Kidney epithelial cell (primary cell): ENCODE measurements around the gene METTL22. TPM values are rescaled to one million over a fixed set of nuclear protein-coding genes. Genes with fewer than 3 reads are reported as not detected.

Source experiments
- DNase-seq: peaks from one replicate; pipeline ENCODE4 v3.0.0-alpha.2; 2010; ENCODE audit warnings: low read depth
- H3K27me3 ChIP-seq: 2 replicates; pipeline ENCODE4 v1.6.0; 2011; ENCODE audit warnings: low read length; ENCODE audit not compliant: control insufficient read depth, insufficient read depth
- H3K36me3 ChIP-seq: 2 replicates; pipeline ENCODE4 v1.5.1; 2011; ENCODE audit warnings: low read length; ENCODE audit not compliant: control insufficient read depth, insufficient read depth
- H3K4me3 ChIP-seq: 2 replicates; pipeline ENCODE4 v1.5.1; 2011; ENCODE audit warnings: low read depth, mild to moderate bottlenecking, control low read depth, low read length
- total RNA-seq: library from RNA; depleted of rRNA; stranded (reverse); fragments of >200 nt; gene quantifications from 2 replicates; pipeline ENCODE4 v1.2.3, GENCODE V29; 2015
- TF ChIP-seq, protein P1 (sequence below): IDR thresholded peaks from 2 replicates; pipeline ENCODE4 v1.5.1; 2011; ENCODE audit warnings: mild to moderate bottlenecking, moderate library complexity, low read length, control low read depth, inconsistent platforms; ENCODE audit not compliant: insufficient read depth, poor library complexity, severe bottlenecking

Gene METTL22
- total RNA-seq, 1 donor from 2014 or later: 24.5 TPM

DNA sequence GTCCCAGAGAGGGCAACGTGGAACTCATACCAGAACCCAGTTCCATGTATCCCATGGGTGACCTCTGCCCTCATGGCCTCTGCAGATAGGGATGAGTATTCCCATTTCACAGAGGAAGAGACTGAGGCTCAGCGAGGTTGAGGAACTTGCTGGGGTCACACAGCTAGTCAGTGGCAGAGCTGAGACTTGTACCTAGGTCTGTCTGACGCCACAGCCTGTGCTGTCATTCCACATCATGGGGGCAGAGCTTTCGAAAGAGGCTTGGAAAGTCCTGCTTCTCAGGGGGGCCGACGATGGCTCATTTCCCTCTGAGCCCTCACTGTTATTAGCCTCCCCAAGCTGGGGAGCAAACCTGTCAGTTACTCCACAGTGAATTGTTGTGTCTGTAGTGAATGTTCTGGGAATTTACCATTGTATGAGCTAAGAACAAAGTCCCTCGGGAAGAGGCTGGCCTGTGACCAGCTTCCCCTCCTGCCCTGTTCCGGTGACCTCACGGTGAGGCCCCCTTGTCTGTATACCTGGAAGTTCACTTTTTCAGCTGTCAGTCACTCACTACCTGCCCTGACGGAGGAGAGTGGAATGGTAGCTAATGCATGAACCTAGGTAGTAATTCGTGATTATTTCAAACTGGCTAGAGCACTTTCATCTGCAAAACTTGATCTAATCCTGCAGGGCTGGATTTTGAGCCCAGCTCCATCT is 8.9 kb downstream of the METTL22 start:
- TF ChIP-seq, protein P1, sequence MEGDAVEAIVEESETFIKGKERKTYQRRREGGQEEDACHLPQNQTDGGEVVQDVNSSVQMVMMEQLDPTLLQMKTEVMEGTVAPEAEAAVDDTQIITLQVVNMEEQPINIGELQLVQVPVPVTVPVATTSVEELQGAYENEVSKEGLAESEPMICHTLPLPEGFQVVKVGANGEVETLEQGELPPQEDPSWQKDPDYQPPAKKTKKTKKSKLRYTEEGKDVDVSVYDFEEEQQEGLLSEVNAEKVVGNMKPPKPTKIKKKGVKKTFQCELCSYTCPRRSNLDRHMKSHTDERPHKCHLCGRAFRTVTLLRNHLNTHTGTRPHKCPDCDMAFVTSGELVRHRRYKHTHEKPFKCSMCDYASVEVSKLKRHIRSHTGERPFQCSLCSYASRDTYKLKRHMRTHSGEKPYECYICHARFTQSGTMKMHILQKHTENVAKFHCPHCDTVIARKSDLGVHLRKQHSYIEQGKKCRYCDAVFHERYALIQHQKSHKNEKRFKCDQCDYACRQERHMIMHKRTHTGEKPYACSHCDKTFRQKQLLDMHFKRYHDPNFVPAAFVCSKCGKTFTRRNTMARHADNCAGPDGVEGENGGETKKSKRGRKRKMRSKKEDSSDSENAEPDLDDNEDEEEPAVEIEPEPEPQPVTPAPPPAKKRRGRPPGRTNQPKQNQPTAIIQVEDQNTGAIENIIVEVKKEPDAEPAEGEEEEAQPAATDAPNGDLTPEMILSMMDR: no peak
- peaks cover 3% of the 10 kb centered on the region for H3K36me3 ChIP-seq
- H3K27me3 ChIP-seq: no peaks in the 10 kb centered on the region

DNA sequence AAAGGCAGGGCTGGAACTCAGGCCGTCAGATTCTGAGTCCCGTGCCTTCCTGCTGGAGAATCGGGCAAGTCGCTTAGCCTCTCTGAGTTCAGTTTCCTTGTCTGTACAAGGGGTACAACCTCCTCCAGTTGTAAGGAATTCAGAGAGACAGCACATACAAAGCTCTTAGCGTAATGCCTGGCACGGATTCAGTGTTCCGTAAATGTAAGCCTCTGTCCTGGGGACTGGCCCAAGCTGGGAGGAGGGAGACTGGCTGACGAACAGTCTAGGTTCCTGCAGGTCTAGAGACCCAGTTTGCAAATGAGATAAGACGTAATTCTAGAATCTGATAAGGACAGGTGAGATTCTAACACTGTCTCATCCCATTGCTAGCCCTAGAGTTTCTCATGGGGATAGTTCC is 9.9 kb downstream of the METTL22 start:
- TF ChIP-seq, protein P1: no peak
- Histone ChIP-seq H3K27me3 (no peaks in the 10 kb centered on the region), H3K36me3 (peaks cover 3% of the 10 kb centered on the region), H3K4me3 (no peak overlapping the region)
- DNase-seq: no peak

More for the DNA sequence above, 8.9 kb downstream of the METTL22 start:
- DNase-seq: no peak
- no peak overlapping the region for H3K4me3 ChIP-seq

DNA sequence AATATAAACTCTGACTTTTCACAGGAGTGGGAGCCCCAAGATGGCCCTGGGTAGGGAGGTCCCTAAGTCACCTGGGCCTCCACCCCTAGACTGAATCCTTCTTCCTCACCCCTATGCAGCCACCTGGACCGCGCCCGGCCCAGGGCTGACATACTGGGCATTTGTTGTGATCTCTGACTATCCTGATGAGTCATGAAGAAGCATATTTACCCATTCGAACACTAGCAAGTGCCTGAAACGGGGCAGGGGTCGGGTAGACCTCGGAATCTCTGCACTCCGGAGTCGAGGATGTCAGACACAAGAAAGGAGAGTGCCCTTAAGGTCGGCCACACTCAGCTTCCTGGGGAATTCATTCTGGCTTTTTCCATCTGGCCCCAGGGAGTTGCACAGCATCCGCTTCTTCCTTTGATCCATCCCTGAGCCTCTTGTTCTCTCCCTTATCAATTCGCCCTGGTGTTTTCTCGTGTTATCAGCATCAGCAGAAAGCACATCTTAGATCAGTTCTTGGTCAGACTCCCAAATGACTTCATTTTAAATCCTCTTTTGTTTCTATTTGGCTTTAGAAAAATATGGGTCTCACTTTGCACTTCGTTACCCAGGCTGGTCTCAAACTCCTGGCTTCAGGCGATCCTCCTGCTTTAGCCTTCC is 10.4 kb downstream of the METTL22 start:
- Histone ChIP-seq H3K27me3 (no peaks in the 10 kb centered on the region), H3K36me3 (peaks cover 3% of the 10 kb centered on the region), H3K4me3 (no peak overlapping the region)
- DNase-seq: no peak
- TF ChIP-seq, protein P1: no peak

DNA sequence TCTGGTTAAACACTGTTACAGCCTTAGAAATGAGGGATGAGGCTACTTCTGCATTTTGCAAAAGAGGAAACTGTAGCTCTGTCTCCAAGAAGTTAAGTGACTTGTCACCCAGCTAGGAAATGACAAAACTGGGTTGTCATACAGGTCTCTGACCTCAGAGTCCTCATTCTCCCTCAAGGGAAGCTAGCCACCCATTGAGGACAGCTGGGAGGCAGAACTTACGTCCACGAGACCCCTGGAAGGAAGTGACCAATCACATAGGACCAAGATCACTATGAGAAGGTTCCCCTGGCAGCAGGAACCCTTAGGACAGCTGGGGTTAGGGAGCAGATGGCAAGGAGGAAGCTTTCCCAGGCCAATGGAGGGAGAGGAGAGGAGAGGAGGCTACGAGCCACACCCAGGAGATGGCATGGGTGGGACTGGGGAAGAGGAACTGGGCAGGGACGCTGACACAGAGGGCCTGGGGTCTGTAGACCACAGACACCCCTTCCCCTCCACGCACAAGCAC is 11.2 kb downstream of the METTL22 start:
- DNase-seq: no peak
- H3K27me3 ChIP-seq: no peaks in the 10 kb centered on the region
- peaks cover 3% of the 10 kb centered on the region for H3K36me3 ChIP-seq
- TF ChIP-seq, protein P1: no peak
- no peak overlapping the region for H3K4me3 ChIP-seq

DNA sequence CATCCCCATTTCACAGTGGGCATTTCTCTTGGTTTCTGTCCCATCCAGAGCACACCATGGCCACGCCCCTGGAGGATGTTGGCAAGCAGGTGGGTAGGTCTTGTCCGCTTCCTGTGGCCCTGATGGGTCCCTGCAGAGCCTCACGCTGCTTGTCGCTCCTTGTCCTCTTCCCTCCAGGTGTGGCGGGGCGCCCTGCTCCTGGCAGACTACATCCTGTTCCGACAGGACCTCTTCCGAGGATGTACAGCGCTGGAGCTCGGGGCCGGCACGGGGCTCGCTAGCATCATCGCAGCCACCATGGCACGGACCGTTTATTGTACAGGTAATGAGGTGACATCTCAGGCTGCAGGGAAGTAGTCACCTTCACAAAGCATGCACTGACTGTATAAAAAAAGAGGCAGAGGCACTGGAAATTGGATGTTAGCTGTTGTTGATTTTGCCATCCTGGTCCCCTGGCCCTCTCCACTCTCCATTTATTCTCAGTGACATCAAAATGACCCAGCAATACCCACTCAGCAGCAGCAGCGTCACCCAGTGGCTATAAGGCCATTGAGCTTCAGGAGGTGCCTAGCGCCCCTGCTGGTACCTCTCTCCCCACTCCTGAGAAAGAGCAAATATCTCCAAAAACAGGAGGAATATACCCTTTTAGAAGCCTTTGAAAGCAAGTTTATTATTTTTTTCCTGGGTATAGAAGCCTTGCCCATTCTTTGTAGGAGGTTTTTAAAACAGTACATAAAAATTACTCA is 13.7 kb downstream of the METTL22 start:
- no peak for DNase-seq
- TF ChIP-seq, protein P1: peak; percentile 89
- H3K36me3 ChIP-seq: peaks cover 1% of the 10 kb centered on the region
- no peak overlapping the region for H3K4me3 ChIP-seq
- no peaks in the 10 kb centered on the region for H3K27me3 ChIP-seq
